HG02943 (cell line): Measurements from ENCODE around the gene SNUPN.
"Not testable (repeated sequence)": the region's sequence is repeated elsewhere in the genome, so short reads cannot be mapped to it uniquely, and the experiment has no call there.

Source experiments
- ATAC-seq: cut with Tn5 transposase; IDR thresholded peaks from one replicate; pipeline ENCODE4 v1.9.1; 2021; ENCODE audit warnings: mild to moderate bottlenecking, low read depth, moderate library complexity; ENCODE audit not compliant: unreplicated experiment

The SNUPN gene

DNA sequence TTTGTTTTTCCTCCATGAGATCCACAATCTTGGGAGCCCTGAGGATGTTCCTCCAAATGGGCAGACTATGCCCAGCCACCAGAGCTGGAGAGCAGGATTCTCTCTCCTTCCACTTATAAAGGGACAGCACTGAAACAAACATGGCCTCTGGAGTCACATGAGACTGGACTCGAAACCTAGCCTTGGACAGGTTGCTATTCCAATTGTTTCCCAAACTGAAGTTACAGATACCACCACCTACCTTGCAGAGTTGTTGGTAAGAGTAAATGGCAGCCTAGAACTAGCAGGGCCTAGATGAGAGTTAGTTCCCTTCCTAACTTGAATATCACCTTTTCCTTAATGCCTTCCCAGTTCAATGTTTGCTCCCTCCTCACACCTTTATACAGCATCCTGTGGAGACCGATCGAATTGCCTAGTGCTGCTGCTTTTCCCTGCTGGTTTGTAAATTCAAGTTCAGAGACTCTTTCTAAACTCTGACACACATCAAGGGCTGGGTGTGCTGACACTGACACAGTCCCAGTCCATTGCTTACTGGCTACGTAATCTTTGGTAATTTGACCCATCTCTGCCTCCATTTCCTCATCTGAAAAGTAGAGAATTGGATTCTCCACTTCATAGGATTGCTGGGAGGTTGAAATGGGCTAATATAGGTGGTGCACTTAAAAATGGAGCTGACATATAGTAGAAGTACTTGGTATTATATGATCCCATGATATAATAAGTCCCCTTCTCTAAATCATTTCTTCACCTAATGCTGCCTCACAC lies 11.9 kb upstream of the SNUPN start:
- ATAC-seq, result no peak

DNA sequence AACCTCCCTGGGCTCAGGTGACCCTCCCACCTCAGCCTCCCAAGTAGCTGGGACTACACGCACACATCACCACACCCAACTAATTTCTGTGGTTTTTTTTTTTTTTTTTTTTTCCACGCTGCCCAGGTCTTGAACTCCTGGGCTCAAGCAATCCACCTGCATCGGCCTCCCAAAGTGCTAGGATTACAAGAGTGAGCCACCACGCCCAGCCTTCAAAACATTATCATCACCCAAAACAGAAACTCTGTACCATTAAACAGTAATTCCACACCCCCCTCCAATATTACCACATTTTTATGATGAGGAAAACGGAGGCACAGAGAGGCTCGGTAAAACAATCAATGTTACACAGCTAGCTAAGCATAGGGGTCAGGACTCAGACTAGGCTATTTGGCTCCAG lies 10.5 kb upstream of the SNUPN start:
- no peak for ATAC-seq

DNA sequence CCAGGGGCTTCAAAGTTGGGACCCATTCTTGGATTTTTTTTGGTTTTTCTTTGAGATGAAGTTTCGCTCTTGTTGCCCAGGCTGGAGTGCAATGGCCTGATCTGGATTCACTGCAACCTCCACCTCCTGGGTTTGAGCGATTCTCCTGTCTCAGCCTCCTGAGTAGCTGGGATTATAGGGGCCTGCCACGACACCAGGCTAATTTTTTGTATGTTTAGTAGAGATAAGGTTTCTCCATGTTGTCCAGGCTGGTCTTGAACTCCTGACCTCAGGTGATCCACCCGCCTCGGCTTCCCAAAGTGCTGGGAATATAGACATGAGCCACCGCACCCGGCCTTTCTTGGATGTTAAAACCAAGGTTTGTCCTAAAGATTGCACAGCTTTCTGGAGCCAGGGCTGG lies 8.4 kb upstream of the SNUPN start:
- not testable (repeated sequence) for ATAC-seq

DNA sequence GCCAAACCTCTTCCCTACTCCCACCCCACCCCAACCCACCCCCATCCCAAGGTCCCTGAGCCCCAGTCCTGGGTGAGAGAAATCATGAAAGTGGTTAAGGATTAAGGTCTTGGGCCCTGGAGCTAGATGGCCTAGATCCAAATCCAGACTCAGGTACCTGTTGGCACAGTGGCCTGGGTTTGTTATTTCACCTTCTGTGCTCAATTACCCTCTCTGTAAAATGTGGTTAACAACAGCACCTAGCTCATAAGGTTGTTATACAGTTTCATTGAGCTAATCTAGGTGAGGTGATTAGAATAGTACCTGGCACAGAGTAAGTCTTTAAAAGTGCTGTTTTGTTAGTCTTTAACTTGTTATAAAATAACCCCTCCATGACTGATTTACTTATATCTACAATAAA lies 6.4 kb upstream of the SNUPN start:
- ATAC-seq, result no peak

DNA sequence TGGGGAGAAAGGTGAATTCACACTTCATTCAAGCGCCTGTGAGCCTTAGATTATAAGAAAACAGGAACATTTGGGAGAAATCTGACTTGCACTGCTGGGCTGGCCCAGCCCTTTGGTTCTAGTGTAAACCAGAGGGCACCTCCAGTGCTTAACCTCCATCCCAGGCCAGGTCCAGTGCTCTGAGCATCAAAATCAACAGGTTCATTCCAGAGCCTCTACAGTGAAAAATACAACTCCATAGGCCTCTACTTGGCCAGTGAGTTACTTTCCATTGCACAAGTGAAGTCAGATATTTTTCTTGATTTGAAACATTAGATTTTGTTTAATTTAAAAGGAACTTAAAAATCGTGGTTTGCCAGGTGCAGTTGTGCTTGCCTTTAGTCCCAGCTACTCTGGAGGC lies 3.0 kb downstream of the SNUPN start:
- no peak for ATAC-seq

DNA sequence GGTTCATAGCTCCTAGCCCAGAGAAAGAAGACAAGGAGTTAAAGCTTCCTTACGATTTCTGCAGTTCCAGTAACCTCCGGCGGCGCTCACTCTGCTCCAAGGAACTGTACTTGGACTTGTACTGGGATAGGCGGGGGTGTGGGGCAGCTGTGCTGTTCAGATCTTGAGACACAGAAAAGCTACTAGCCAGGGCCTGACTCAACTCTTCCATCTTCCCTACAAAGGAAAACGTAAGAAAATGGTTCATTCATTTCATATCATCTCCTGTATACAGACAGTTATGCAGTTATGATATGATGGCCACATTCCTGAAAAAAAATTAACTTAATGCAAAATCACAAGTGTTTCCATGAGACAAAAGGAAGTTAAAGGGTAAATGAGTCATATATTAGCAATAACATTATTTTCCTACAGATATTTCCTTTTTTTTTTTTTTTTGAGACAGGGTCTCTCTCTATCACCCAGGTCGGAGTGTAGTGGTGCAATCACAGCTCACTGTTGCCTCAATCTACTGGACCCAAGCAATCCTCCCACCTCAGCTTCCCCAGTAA lies 4.6 kb downstream of the SNUPN start:
- ATAC-seq, result no peak

DNA sequence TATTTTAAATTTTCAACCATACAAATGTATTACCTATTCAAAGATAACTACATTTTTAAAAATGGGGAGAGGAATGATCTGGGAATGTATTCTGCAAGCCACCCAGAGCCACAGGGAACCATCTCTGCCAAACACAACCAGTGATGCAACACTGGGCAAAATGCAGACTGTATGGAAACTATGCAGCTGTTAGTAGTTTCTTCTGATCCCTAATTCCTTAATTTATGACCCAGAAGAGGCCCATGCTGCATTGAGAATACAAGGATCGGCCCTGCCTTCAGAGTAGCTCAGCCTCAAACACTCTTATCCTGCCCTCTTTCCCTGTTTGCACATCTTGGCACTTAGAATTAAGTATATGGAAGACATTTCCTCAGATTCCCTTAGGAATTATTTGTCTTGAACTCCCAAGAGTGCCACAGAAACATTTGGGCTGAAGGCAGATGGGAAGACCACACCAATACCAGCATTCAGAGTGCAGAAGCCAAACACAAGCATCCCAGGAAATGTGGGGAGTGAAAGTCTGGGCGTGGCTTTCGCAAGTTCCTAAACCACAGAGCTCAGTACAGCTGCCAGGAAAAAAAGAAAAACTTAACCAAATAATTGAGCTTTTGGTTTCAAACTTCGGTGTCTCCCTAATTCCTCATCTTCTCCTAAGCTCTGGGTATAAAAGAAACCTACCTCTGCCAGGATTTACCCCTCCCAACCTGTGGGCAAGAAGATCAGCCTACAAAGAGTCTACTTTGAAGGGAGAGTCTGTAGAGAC lies 5.3 kb downstream of the SNUPN start:
- ATAC-seq, result no peak

DNA sequence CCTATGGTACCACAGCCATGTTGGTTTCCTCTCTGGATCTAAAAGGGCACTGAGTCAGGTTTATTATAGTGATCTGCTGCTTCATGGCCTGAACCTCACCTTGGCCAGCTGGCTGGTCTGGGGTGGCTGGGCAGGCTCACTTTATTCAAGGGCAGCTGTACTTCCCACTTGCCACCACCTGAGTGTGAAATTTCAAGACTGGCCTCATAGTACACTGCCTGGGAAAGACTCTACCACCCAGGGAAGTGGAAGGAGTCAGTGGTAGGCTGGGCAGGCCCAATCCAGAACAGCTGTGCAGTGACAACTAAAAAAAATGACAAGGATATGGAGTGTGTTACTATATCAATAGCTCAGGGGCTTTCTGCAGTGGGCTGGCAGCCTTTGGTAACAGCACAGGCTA lies 8.8 kb downstream of the SNUPN start:
- no peak for ATAC-seq

DNA sequence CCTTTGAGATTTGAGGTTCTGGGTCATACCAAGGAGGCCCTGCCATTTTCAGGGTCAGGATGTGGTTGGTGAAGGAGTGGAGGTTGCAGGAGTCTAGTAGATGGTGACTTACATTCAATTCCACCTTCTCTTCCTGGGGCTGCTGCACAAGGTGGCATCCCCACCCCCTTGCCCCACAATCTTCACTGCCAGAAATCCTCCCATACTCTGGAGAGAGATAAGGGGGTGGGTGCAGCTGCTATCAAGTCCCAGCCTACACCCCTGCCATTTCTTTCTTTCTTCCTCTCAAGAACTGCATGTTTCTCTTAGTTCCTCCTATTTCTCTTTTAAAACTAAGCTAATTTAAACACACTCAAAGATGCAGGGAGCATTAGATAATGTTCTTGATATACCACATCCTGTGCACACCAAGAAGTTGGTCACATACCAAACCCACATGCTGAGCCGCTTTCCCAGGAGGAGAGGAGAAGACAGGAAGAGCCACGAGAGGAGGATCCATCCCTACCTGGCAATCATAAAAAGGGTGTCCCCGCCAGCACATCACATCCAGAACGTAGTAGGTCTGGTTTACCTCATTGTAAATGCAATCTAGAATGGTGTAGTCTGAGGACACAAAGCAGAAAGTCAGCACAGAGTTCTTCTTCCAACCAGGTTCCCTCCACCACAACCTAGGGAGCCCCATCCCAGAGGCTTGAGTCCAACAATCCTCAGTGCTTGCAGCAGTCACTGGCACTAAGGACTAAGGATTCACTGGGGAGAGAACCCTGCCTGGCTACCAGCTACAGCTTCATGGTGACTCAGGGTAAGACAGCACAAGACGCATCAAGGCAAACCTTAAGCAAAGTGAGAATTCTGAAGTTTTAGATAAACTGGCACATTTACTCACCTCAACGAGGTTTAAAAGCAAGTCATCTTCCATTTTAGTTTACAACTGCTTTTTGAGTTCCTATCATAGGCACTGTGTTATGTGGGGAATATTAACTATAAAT lies 18.5 kb downstream of the SNUPN start:
- ATAC-seq, result no peak

DNA sequence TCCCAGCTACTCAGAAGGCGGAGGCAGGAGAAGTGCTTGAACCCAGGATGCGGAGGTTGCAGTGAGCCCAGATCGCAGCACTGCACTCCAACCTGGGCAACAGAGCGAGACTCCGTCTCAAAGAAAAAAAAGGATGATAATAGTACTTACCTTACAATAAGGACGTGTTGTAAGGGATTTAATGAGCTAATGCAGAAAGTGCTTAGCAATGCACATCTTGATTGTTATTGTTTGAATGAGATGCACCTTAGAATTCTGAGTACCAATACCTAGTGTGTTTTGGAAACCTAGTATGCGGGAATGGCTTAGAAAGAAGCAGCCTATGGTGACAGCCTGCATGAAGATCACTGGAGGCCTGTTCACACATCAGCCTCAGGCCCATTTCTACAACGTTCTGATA lies 19.5 kb downstream of the SNUPN start:
- ATAC-seq, result no peak

DNA sequence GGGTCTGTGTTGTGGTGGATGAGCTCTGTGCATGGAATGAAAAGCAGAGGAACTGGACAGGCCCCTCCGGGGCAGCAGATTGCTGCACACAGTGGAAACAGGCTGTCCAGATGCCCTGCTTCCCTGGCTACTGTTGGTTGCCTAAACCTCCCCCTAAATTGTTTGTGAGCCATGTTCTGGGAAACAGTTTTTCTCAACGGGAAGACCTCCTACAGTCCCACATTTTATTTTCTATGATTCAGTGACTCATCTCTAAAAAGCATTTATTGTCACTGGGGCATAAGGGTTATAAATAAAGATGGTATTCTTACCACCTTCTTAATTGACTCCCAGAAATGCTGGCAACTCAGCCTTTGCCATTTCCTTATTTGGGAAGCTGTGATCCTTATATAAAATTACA lies 26.1 kb downstream of the SNUPN start:
- no peak for ATAC-seq

DNA sequence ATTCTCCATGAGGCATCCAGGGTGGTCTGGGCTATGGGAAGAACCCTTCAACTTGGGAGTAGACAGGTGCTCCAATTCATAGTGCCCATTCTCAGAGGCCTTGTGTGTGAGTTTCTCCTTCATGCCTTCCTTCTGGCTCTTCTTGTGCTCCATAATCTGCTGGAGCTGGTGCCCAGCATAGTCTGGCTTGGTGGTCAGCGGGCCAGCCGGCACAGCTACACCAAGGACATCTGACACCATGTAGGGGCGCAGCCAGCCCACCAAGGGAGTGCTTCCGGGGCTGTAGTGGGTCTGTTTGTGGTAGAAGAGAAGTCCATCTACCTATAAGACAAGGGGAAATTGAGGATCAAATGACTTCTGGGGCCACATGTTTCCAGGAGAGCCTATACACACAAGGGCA lies 27.2 kb downstream of the SNUPN start:
- no peak for ATAC-seq

DNA sequence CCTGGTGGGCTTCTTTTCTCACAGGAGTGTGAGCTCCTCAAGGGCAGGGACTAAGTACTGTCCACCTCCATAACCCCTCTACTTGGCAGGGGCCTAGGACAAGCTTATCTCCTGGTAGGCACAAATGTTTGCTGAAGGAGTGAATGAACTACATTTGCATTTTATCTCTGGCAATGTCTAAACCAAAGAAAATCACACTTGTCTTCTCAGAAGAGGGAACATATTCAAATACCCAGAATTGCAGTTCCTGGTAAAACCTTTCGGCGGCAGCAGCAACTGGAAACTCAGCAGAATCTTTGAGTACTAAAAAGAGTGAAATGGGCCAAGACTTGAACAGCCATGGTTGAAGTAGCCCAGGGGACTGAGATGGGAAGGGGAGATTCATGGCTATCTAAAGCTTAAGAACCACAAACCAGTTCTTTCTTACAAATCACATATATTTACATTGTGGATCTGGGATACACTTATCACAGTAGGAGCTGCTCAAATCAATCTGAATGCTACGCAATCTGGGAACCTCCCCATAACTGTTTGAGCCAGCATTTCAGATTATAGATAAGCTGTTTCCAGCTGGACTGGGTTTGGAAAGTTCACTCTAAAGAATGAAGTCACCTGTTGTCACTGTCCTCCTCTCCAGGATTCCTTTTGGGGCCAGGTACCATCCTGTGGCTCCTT lies 27.7 kb downstream of the SNUPN start:
- no peak for ATAC-seq

DNA sequence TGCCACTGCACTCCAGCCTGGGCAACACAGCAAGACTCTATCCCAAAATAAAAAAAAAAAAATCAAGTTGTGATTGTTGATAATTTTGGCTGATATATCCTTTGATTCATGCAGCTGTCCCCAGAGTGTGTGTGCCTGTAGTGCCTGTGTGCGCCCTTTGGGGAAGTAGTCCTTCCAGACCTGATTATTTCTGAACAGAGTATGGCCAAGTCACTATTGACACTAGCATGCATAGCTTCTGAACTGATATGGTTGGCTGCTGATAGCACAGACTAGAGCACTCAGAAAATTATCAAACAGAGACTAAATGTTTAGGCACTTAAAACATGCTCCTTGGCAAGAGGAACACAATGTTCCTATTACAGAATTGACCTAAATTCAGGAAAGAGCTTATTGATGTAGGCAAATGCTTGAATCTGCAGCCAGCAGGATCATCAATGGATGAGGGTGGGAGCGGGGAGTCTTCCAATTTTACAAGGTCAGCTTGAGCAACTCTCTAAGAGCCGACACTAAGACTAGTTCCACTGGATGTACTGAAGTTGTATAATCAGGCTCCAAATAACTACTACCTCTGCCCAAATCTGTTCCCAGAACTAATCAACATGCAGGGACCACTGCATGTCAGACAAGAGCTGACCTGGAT lies 28.7 kb downstream of the SNUPN start:
- ATAC-seq, result no peak

DNA sequence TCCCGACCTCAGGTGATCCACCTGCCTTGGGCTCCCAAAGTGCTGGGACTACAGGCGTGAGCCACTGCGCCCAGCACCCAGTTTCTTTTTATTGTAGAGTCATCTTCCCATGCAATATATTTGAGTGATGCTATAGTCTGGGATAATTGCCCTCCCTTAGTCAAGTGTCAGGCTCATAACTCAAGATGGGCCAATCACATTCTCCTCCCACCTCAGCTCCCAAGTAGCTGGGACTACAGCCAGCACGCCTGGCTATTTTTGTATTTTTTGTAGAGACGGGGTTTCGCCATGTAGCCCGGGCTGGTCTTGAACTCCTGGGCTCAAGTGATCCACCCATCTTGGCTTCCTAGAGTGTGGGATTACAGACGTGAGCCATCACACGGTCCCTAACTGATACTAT lies 31.2 kb downstream of the SNUPN start:
- ATAC-seq, result no peak

DNA sequence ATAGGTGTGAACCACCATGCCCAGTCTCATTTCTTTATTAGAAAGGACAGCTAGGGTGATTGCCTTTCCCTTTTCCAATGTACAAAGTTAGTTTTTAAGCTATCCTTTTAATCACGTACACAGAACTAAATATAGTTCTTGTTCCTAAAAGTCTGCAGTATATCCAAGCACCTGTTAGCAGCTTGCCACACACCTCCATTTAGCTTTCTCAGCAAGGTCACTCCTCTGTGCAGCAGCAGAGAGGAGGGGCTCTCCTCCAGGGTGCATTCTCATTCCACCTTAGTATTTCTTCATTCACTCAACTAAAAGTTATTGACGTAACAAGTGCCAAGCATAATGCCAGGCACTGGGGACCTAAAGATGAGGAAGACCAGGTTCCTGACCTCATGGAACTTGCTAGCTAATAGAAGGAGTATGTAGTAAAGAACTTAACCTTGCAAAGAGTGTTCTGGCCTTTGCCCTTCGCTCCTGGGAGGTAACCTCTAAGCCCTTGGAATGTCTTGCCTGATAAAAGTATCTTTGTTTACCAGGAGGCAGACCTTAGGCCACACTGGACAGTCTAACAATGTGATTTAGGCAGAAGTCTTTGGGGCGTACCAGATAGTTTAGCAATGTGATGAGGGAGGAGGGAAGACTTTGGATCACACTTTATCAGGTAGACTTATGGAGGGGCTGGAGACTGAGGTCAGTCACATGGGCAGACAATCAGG lies 33.7 kb downstream of the SNUPN start:
- no peak for ATAC-seq

DNA sequence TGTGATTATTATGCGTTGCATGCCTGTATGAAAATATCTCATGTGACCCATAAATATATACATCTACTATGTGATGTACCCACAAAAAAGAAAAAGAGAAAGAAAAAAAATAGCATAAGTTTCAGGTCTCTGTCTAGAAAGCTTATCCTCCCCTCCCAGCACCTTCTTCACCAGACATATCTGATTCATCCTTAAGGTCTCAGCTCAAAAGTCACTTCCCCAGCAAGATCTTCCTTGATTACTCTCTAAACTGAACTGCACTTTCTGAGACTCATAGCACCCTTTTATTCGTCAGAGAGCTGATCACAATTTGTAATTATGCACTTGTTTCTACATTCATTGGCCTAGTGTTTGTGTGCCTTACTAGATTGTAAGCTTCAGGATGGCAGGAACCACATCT lies 35.3 kb downstream of the SNUPN start:
- no peak for ATAC-seq

DNA sequence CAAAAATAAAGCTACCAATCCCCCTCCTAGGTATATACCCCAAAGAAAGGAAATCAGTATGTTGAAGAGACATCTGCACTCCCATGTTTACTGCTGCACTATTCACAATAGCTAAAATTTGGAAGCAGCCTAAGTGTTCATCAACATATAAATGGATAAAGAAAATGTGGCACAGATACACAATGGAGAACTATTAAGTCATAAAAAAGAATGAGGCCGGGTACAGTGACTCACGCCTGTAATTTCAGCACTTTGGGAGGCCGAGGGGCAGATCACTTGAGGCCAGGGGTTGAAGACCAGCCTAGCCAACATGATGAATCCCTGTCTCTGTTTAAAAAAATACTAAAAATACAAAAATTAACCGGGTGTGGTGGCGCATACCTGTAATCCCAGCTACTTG lies 36.5 kb downstream of the SNUPN start:
- ATAC-seq, result no peak

DNA sequence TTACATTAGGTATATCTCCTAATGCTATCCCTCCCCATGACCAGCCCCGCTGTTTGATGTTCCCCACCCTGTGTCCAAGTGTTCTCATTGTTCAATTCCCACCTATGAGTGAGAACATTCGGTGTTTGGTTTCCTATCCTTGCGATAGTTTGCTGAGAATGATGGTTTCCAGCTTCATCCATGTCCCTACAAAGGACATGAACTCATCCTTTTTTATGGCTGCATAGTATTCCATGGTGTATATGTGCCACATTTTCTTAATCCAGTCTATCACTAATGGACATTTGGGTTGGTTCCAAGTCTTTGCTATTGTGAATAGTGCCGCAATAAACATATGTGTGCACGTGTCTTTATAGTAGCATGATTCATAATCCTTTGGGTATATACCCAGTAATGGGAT lies 39.1 kb downstream of the SNUPN start:
- not testable (repeated sequence) for ATAC-seq
